HG02981 (cell line): ENCODE data around the gene DHDDS.

Experiments
- ATAC-seq: cut with Tn5 transposase; IDR thresholded peaks from one replicate; pipeline ENCODE4 v1.9.1; 2021; ENCODE audit warnings: mild to moderate bottlenecking, moderate library complexity; ENCODE audit not compliant: unreplicated experiment

The DHDDS gene

GRCh38 chr1:26417111-26417759 lies 14.9 kb upstream of the DHDDS start:
- no peak for ATAC-seq

GRCh38 chr1:26418865-26419349 lies 13.2 kb upstream of the DHDDS start:
- no peak for ATAC-seq

GRCh38 chr1:26419494-26419893 lies 12.6 kb upstream of the DHDDS start:
- ATAC-seq: no peak

GRCh38 chr1:26429721-26430120 lies 2.4 kb upstream of the DHDDS start:
- no peak for ATAC-seq

GRCh38 chr1:26432793-26433192 lies 672 bp downstream of the DHDDS start:
- no peak for ATAC-seq

- ATAC-seq: no peak
Measured at GRCh38 chr1:26434161-26434752, 2.1 kb downstream of the DHDDS start.

- no peak for ATAC-seq
Measured at GRCh38 chr1:26438041-26438440, 5.9 kb downstream of the DHDDS start.

GRCh38 chr1:26440259-26440658 lies 8.1 kb downstream of the DHDDS start:
- no peak for ATAC-seq

- no peak for ATAC-seq
Measured at GRCh38 chr1:26449868-26450267, 17.7 kb downstream of the DHDDS start.

GRCh38 chr1:26450908-26451307 lies 18.8 kb downstream of the DHDDS start:
- ATAC-seq: no peak

GRCh38 chr1:26452459-26453183 lies 20.5 kb downstream of the DHDDS start:
- no peak for ATAC-seq

GRCh38 chr1:26459148-26459547 lies 27.0 kb downstream of the DHDDS start:
- ATAC-seq: no peak

GRCh38 chr1:26459573-26460031 lies 27.5 kb downstream of the DHDDS start:
- ATAC-seq: no peak

GRCh38 chr1:26468911-26469310 lies 36.8 kb downstream of the DHDDS start:
- no peak for ATAC-seq

GRCh38 chr1:26469558-26469957 lies 37.4 kb downstream of the DHDDS start:
- ATAC-seq: no peak

- no peak for ATAC-seq
Measured at GRCh38 chr1:26470878-26471497, 38.9 kb downstream of the DHDDS start.

GRCh38 chr1:26471498-26472319 lies 39.6 kb downstream of the DHDDS start:
- peak; percentile 6 for ATAC-seq

- peak; percentile 43 for ATAC-seq
Measured at GRCh38 chr1:26472320-26472900, 40.3 kb downstream of the DHDDS start, which contains the start of gene HMGN2. Gene HMGN2, plus strand, starts transcription at chr1:26472440. Its CDS starts 173 bp downstream, at chr1:26472613.

- ATAC-seq: peak; percentile 75
Measured at GRCh38 chr1:26472901-26473845, 41.1 kb downstream of the DHDDS start.
